HG03354 (cell line): ENCODE data around the gene FOCAD.

ENCODE experiments used
- ATAC-seq: cut with Tn5 transposase; IDR thresholded peaks from one replicate; pipeline ENCODE4 v1.9.1; 2021; ENCODE audit warnings: mild to moderate bottlenecking; ENCODE audit not compliant: unreplicated experiment, poor library complexity, severe bottlenecking

FOCAD gene

GRCh38 chr9:20988671-20989315, 304.7 kb downstream of the FOCAD start:
- ATAC-seq: no peak

- ATAC-seq: no peak
Measured at GRCh38 chr9:20989923-20990341, 305.9 kb downstream of the FOCAD start.

- ATAC-seq: no peak
Measured at GRCh38 chr9:20990867-20991266, 306.8 kb downstream of the FOCAD start.

GRCh38 chr9:20994486-20994885, 310.4 kb downstream of the FOCAD start:
- ATAC-seq: no peak

GRCh38 chr9:20995616-20996015, 311.6 kb downstream of the FOCAD start:
- no peak for ATAC-seq

- ATAC-seq: no peak
Measured at GRCh38 chr9:20996809-20997208, 312.8 kb downstream of the FOCAD start.

GRCh38 chr9:20997503-20998076, 313.5 kb downstream of the FOCAD start:
- ATAC-seq: peak; percentile 92

GRCh38 chr9:21001581-21001980, 317.5 kb downstream of the FOCAD start:
- no peak for ATAC-seq

GRCh38 chr9:21002040-21002439, 318.0 kb downstream of the FOCAD start:
- ATAC-seq: no peak

- no peak for ATAC-seq
Measured at GRCh38 chr9:21015129-21015815, 331.2 kb downstream of the FOCAD start.

- peak; percentile 50 for ATAC-seq
Measured at GRCh38 chr9:21015995-21016394, 331.9 kb downstream of the FOCAD start.

- ATAC-seq: no peak
Measured at GRCh38 chr9:21016701-21017491, 332.8 kb downstream of the FOCAD start.

- no peak for ATAC-seq
Measured at GRCh38 chr9:21018177-21018576, 334.1 kb downstream of the FOCAD start.

- ATAC-seq: no peak
Measured at GRCh38 chr9:21023861-21024260, 339.8 kb downstream of the FOCAD start.

GRCh38 chr9:21027295-21027694, 343.2 kb downstream of the FOCAD start:
- no peak for ATAC-seq

- no peak for ATAC-seq
Measured at GRCh38 chr9:21028466-21028865, 344.4 kb downstream of the FOCAD start.

GRCh38 chr9:21029661-21030060, 345.6 kb downstream of the FOCAD start:
- no peak for ATAC-seq

- ATAC-seq: peak; percentile 83
Measured at GRCh38 chr9:21030389-21031035, 346.5 kb downstream of the FOCAD start.

- peak; percentile 77 for ATAC-seq
Measured at GRCh38 chr9:21031091-21031807, 347.2 kb downstream of the FOCAD start, which contains the start of gene HACD4. Gene HACD4, minus strand, starts transcription at chr9:21031640. Its CDS starts 50 bp downstream, at chr9:21031590.
